Natural killer cell (primary cell): ENCODE data around the gene DLAT. TPM values are rescaled to one million over a fixed set of nuclear protein-coding genes. Genes with fewer than 3 reads are reported as not detected.

Experiments
- ATAC-seq, 3 donors: fragments of 150-1000 bp in 2 of 3; fragments of 200-7000 bp in 1 of 3; cut with Tn5 transposase; 1 replicate in 1 of 3; 2 replicates in 2 of 3; pipeline ENCODE4 v1.10.0; 2021; ENCODE audit warnings: mild to moderate bottlenecking in 2 of 3, moderate library complexity in 2 of 3
- DNase-seq, 2 donors: peaks; one replicate each; pipeline versions ENCODE4 v3.0.0 to v3.0.0-alpha.2; 2013 to 2021; ENCODE audit warnings: mixed read lengths in 1 of 2
- H3K27ac ChIP-seq: one replicate; pipeline ENCODE4 v1.5.1; 2013; ENCODE audit warnings: mild to moderate bottlenecking, low read length
- H3K27me3 ChIP-seq: one replicate; pipeline ENCODE4 v1.6.1; 2013; ENCODE audit warnings: low read length; ENCODE audit not compliant: control insufficient read depth, insufficient read depth
- H3K36me3 ChIP-seq: one replicate; pipeline ENCODE4 v1.6.1; 2013; ENCODE audit warnings: low read length; ENCODE audit not compliant: control insufficient read depth, insufficient read depth
- H3K4me1 ChIP-seq: one replicate; pipeline ENCODE4 v1.6.1; 2013; ENCODE audit warnings: low read length; ENCODE audit not compliant: control insufficient read depth, insufficient read depth
- H3K4me3 ChIP-seq: one replicate; pipeline ENCODE4 v1.5.1; 2013; ENCODE audit warnings: low read length
- H3K9me3 ChIP-seq: one replicate; pipeline ENCODE4 v1.6.1; 2013; ENCODE audit warnings: low read length; ENCODE audit not compliant: control insufficient read depth, insufficient read depth
- H3K27ac Mint-ChIP-seq, 2 donors: one replicate each; pipeline ENCODE4 v1.8.0; 2022; ENCODE audit warnings: mild to moderate bottlenecking in 2 of 2, mixed read lengths in 2 of 2, moderate library complexity in 1 of 2
- H3K27me3 Mint-ChIP-seq, 2 donors: one replicate each; pipeline ENCODE4 v1.8.0; 2022; ENCODE audit warnings: low read depth in 2 of 2, mixed read lengths in 2 of 2
- H3K36me3 Mint-ChIP-seq: one replicate; pipeline ENCODE4 v1.8.0; 2022; ENCODE audit warnings: mixed read lengths
- H3K4me1 Mint-ChIP-seq, 2 donors: one replicate each; pipeline ENCODE4 v1.8.0; 2022; ENCODE audit warnings: mixed read lengths in 2 of 2
- H3K4me3 Mint-ChIP-seq: one replicate; pipeline ENCODE4 v1.8.0; 2022; ENCODE audit warnings: mild to moderate bottlenecking, moderate library complexity, mixed read lengths
- H3K9me3 Mint-ChIP-seq, 2 donors: one replicate each; pipeline ENCODE4 v1.8.0; 2022; ENCODE audit warnings: mixed read lengths in 2 of 2
- WGBS: methylation state at CpG from one replicate; pipeline ENCODE4 v1.1.7; 2013; ENCODE audit warnings: missing lambda C conversion rate; ENCODE audit not compliant: insufficient coverage; 5-methylcytosine and 5-hydroxymethylcytosine counted together
- intact Hi-C: fragments of 100-400 bp; cut with micrococcal nuclease; formaldehyde crosslinking; loops from one replicate; pipeline ENCODE4 v1.14.2; 2022
- total RNA-seq, 4 donors: library from RNA; stranded (reverse); fragments of 120-200 nt in 1 of 4; gene quantifications; one replicate each; pipeline versions ENCODE4 v1.2.3 to v1.2.4, GENCODE V29; 2013 to 2022
- TF ChIP-seq, protein P1 (sequence below): fragments of 200-600 bp; IDR thresholded peaks from one replicate; pipeline ENCODE4 v1.8.0; 2022; ENCODE audit warnings: antibody characterized with exemption

DLAT gene
- total RNA-seq, result 10 to 100 TPM; 12.6 to 16.2 (median 15.5) TPM
- total RNA-seq (2013), result 24.0 TPM

DNA sequence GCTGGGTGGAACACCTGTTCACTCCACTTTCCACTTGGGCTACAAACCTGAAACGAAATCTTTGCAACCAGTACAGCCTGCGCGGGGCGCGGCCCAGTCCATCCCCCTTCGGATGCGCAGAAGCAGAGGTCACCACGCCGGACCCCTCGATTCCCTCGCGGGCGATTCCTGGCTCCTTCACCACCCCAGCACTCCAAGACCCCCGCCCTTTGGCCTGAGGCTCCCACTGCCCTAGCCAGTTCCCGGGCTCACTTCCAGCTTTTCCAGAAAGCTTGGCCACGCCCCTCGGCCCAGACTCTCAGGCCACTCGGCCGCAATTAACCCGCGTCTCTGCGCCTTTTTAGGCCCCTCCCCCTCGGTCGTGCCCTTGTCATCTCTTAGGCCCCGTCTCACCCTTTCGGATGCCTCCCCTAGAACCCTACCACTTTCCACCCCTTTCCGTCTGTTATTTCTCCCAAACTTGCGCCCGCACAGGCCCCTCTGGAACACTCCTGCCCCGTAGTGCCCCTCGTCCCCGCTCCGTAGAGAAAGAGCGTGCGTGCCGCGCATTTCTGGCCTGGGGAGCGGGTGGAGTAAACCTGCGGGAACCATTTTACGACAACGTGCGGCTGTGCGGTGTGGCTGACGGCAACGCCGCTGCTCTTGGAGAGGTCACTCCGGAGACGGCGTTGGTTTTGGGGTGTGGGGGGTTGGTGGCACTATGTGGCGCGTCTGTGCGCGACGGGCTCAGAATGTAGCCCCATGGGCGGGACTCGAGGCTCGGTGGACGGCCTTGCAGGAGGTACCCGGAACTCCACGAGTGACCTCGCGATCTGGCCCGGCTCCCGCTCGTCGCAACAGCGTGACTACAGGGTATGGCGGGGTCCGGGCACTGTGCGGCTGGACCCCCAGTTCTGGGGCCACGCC is at the start of gene DLAT:
Gene DLAT, plus strand, starts transcription at position 636 of the 906 bp plus-strand sequence. Its CDS starts 65 bp downstream, at position 701.
- peak; percentile 89 to 94 (median 93) for ATAC-seq
- Mint-ChIP-seq H3K27me3 (no peaks in the 10 kb centered on the region), H3K9me3 (no peaks in the 10 kb centered on the region), H3K36me3 (peaks cover 7% of the 10 kb centered on the region), H3K4me1 (peaks cover 21 to 25% of the 10 kb centered on the region in 2 donors), H3K27ac (peak within 1 kb of the TSS; percentile 91 to 94), H3K4me3 (peak within 1 kb of the TSS; percentile 99)
- Histone ChIP-seq H3K27me3 (no peaks in the 10 kb centered on the region), H3K36me3 (peaks cover 17% of the 10 kb centered on the region), H3K4me1 (peaks cover 21% of the 10 kb centered on the region), H3K4me3 (peak within 1 kb of the TSS; percentile 93), H3K27ac (peak within 1 kb of the TSS; percentile 75), H3K9me3 (no peaks in the 10 kb centered on the region)
- TF ChIP-seq, protein P1, sequence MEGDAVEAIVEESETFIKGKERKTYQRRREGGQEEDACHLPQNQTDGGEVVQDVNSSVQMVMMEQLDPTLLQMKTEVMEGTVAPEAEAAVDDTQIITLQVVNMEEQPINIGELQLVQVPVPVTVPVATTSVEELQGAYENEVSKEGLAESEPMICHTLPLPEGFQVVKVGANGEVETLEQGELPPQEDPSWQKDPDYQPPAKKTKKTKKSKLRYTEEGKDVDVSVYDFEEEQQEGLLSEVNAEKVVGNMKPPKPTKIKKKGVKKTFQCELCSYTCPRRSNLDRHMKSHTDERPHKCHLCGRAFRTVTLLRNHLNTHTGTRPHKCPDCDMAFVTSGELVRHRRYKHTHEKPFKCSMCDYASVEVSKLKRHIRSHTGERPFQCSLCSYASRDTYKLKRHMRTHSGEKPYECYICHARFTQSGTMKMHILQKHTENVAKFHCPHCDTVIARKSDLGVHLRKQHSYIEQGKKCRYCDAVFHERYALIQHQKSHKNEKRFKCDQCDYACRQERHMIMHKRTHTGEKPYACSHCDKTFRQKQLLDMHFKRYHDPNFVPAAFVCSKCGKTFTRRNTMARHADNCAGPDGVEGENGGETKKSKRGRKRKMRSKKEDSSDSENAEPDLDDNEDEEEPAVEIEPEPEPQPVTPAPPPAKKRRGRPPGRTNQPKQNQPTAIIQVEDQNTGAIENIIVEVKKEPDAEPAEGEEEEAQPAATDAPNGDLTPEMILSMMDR, result no peak
- peak; percentile 82 to 89 for DNase-seq
- intact Hi-C loops, result loop anchor here (2.0 kb wide), 1 partner anchor 98 kb away; no protein-coding TSS in a partner anchor
- under 1% methylated on average over 71 of the region's 71 CpGs for WGBS

DNA sequence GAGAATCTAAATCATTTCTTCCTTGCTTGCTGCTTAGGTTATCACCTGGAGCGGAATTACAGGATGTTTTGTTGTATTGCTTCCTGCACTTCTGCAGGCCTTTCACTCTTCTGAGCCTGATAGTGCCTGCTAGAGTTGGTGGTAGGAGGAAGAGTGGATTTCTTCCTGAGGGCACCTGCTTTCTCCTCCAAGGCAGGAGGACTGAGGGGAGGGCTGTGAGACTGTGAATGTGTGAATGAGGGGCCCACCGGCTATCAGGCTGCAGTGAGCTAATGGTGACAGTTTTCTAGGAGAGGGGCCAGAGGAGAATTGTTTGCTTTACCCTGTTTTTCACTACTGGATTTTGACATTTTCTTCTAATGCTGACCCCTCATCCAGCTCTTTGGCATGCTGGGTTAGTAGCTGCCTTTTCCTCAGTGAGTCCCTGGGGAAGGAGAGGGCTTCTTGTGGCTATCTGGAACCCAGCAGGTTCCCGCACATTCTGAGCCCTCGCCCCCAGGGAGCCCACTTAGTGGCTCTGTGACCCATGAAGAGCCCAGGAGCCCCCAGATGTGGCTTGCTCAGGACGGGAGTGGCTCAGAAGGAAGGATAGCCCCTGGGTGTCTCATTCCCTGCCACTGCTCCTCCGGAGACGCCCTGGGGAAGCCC is 49.0 kb upstream of the DLAT start:
- Histone ChIP-seq H3K4me3 (no peak overlapping the region), H3K4me1 (peaks cover 6% of the 10 kb centered on the region), H3K27me3 (peaks cover 12% of the 10 kb centered on the region), H3K36me3 (no peaks in the 10 kb centered on the region), H3K9me3 (no peaks in the 10 kb centered on the region), H3K27ac (no peak overlapping the region)
- Mint-ChIP-seq H3K36me3 (no peaks in the 10 kb centered on the region), H3K27me3 (peaks cover 29 to 30% of the 10 kb centered on the region in 2 donors), H3K9me3 (no peaks in the 10 kb centered on the region), H3K4me1 (peaks cover 0 to 7% of the 10 kb centered on the region in 2 donors), H3K4me3 (peak overlapping the region; percentile 66), H3K27ac (no peak overlapping the region)
- ATAC-seq (no peak), DNase-seq (no peak)
- TF ChIP-seq, protein P1, result no peak
- intact Hi-C loops, result no loop called here
- WGBS, result 93% methylated on average over 7 of the region's 7 CpGs

DNA sequence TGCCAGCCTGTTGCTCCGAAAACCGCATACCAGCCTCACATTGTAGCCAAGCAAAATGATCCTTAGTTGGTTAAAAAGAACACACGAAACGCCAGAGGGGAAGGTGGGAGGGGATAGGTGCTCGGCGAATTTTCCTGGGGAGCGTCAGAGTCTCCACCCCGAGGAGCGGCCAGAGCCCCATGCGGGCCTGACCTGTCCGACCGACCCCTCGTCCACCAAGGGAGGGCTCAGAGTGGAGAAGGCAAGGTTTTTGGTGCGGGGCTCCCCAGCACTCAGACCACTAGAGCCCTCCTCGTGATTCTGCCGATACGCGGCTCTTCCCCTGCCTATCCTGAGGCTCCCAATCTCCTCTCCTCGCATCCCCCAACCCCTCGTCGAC is 48.5 kb upstream of the DLAT start:
- Histone ChIP-seq H3K27me3 (peaks cover 12% of the 10 kb centered on the region), H3K9me3 (no peaks in the 10 kb centered on the region), H3K27ac (no peak overlapping the region), H3K4me1 (peaks cover 6% of the 10 kb centered on the region), H3K4me3 (no peak overlapping the region), H3K36me3 (no peaks in the 10 kb centered on the region)
- H3K36me3 Mint-ChIP-seq, result no peaks in the 10 kb centered on the region
- peaks cover 29 to 30% of the 10 kb centered on the region in 2 donors for H3K27me3 Mint-ChIP-seq
- peak overlapping the region; percentile 52 for H3K4me3 Mint-ChIP-seq
- TF ChIP-seq, protein P1, result no peak
- intact Hi-C loops, result no loop called here
- peaks cover 0 to 7% of the 10 kb centered on the region in 2 donors for H3K4me1 Mint-ChIP-seq
- WGBS, result 73% methylated on average over 19 of the region's 21 CpGs
- ATAC-seq (no peak), DNase-seq (no peak)
- no peak overlapping the region for H3K27ac Mint-ChIP-seq
- H3K9me3 Mint-ChIP-seq, result no peaks in the 10 kb centered on the region
